Mucosa of stomach (tissue), 1 donor: ENCODE data around the gene FCRL6.

Experiments used
- H3K27me3 ChIP-seq: one replicate; pipeline ENCODE4 v1.7.0; 2013; ENCODE audit warnings: mild to moderate bottlenecking, low read length; ENCODE audit not compliant: control insufficient read depth, insufficient read depth
- H3K36me3 ChIP-seq: one replicate; pipeline ENCODE4 v1.7.0; 2013; ENCODE audit warnings: low read length; ENCODE audit not compliant: control insufficient read depth, insufficient read depth
- H3K4me1 ChIP-seq: one replicate; pipeline ENCODE4 v1.7.0; 2013; ENCODE audit warnings: mild to moderate bottlenecking, low read length; ENCODE audit not compliant: control insufficient read depth, insufficient read depth
- H3K4me3 ChIP-seq: one replicate; pipeline ENCODE4 v1.7.0; 2013; ENCODE audit warnings: low read length
- H3K9ac ChIP-seq: one replicate; pipeline ENCODE4 v1.7.0; 2013; ENCODE audit warnings: mild to moderate bottlenecking, low read length, moderate library complexity
- H3K9me3 ChIP-seq: one replicate; pipeline ENCODE4 v1.7.0; 2013; ENCODE audit warnings: mild to moderate bottlenecking, low read length, moderate library complexity; ENCODE audit not compliant: control insufficient read depth
- donor health status: Pancreatic carcinoma.

The FCRL6 gene

GRCh38 chr1:159800177-159800930 is 1.8 kb upstream of the FCRL6 start:
- H3K36me3 ChIP-seq = no peaks in the 10 kb centered on the region
- H3K9me3 ChIP-seq = no peaks in the 10 kb centered on the region
- H3K4me1 ChIP-seq = peaks cover 5% of the 10 kb centered on the region
- no peak overlapping the region for H3K4me3 ChIP-seq
- peaks cover 17% of the 10 kb centered on the region for H3K27me3 ChIP-seq
- H3K9ac ChIP-seq = no peak overlapping the region

- Histone ChIP-seq H3K4me1 (peaks cover 1% of the 10 kb centered on the region), H3K4me3 (no peak overlapping the region), H3K9ac (no peak overlapping the region), H3K9me3 (no peaks in the 10 kb centered on the region), H3K36me3 (no peaks in the 10 kb centered on the region), H3K27me3 (peaks cover 8% of the 10 kb centered on the region)
These were observed 2.0 kb downstream of the FCRL6 start for GRCh38 chr1:159803956-159804689.

GRCh38 chr1:159804924-159805323 is 2.8 kb downstream of the FCRL6 start:
- H3K27me3 ChIP-seq = peaks cover 8% of the 10 kb centered on the region
- no peaks in the 10 kb centered on the region for H3K4me1 ChIP-seq
- no peaks in the 10 kb centered on the region for H3K36me3 ChIP-seq
- no peaks in the 10 kb centered on the region for H3K9me3 ChIP-seq
- no peak overlapping the region for H3K4me3 ChIP-seq
- no peak overlapping the region for H3K9ac ChIP-seq

GRCh38 chr1:159815926-159816325 is 13.8 kb downstream of the FCRL6 start:
- no peak overlapping the region for H3K4me3 ChIP-seq
- H3K4me1 ChIP-seq = no peaks in the 10 kb centered on the region
- no peaks in the 10 kb centered on the region for H3K36me3 ChIP-seq
- H3K9ac ChIP-seq = no peak overlapping the region
- no peaks in the 10 kb centered on the region for H3K27me3 ChIP-seq
- H3K9me3 ChIP-seq = no peaks in the 10 kb centered on the region

- H3K9ac ChIP-seq = no peak overlapping the region
- no peaks in the 10 kb centered on the region for H3K9me3 ChIP-seq
- H3K27me3 ChIP-seq = peaks cover 3% of the 10 kb centered on the region
- no peaks in the 10 kb centered on the region for H3K36me3 ChIP-seq
- H3K4me3 ChIP-seq = no peak overlapping the region
- no peaks in the 10 kb centered on the region for H3K4me1 ChIP-seq
These were observed 15.3 kb downstream of the FCRL6 start for GRCh38 chr1:159817276-159818041.

- Histone ChIP-seq H3K27me3 (peaks cover 10% of the 10 kb centered on the region), H3K36me3 (no peaks in the 10 kb centered on the region), H3K9me3 (no peaks in the 10 kb centered on the region), H3K9ac (no peak overlapping the region), H3K4me1 (no peaks in the 10 kb centered on the region), H3K4me3 (no peak overlapping the region)
These were observed 19.2 kb downstream of the FCRL6 start for GRCh38 chr1:159821171-159821867.

GRCh38 chr1:159823406-159823805 is 21.2 kb downstream of the FCRL6 start:
- Histone ChIP-seq H3K9me3 (no peaks in the 10 kb centered on the region), H3K27me3 (peaks cover 10% of the 10 kb centered on the region), H3K9ac (no peak overlapping the region), H3K4me3 (no peak overlapping the region), H3K4me1 (no peaks in the 10 kb centered on the region), H3K36me3 (no peaks in the 10 kb centered on the region)

- no peaks in the 10 kb centered on the region for H3K4me1 ChIP-seq
- H3K4me3 ChIP-seq = no peak overlapping the region
- H3K27me3 ChIP-seq = peaks cover 10% of the 10 kb centered on the region
- H3K9ac ChIP-seq = no peak overlapping the region
- no peaks in the 10 kb centered on the region for H3K9me3 ChIP-seq
- no peaks in the 10 kb centered on the region for H3K36me3 ChIP-seq
These were observed 23.4 kb downstream of the FCRL6 start for GRCh38 chr1:159825564-159825963.

- Histone ChIP-seq H3K9me3 (no peaks in the 10 kb centered on the region), H3K9ac (no peak within 1 kb of the TSS), H3K4me3 (no peak within 1 kb of the TSS), H3K4me1 (no peaks in the 10 kb centered on the region), H3K27me3 (peaks cover 10% of the 10 kb centered on the region), H3K36me3 (no peaks in the 10 kb centered on the region)
These were observed 24.4 kb downstream of the FCRL6 start, which contains the start of gene SLAMF8 for GRCh38 chr1:159826441-159827101. Gene SLAMF8 (plus strand): TSS chr1:159826873. CDS start chr1:159826899, 26 bp downstream.

GRCh38 chr1:159827102-159827490 is 24.9 kb downstream of the FCRL6 start:
- no peaks in the 10 kb centered on the region for H3K36me3 ChIP-seq
- H3K4me3 ChIP-seq = no peak overlapping the region
- H3K9ac ChIP-seq = no peak overlapping the region
- no peaks in the 10 kb centered on the region for H3K4me1 ChIP-seq
- no peaks in the 10 kb centered on the region for H3K9me3 ChIP-seq
- peaks cover 10% of the 10 kb centered on the region for H3K27me3 ChIP-seq

GRCh38 chr1:159827549-159827948 is 25.4 kb downstream of the FCRL6 start:
- H3K9me3 ChIP-seq = no peaks in the 10 kb centered on the region
- no peak overlapping the region for H3K9ac ChIP-seq
- no peak overlapping the region for H3K4me3 ChIP-seq
- H3K36me3 ChIP-seq = no peaks in the 10 kb centered on the region
- peaks cover 6% of the 10 kb centered on the region for H3K27me3 ChIP-seq
- no peaks in the 10 kb centered on the region for H3K4me1 ChIP-seq
